GM19463 (cell line): Measurements from ENCODE around the gene GPM6B.

Source experiments
- ATAC-seq: cut with Tn5 transposase; IDR thresholded peaks from one replicate; pipeline ENCODE4 v1.9.1; 2021; ENCODE audit warnings: mild to moderate bottlenecking, moderate library complexity; ENCODE audit not compliant: unreplicated experiment

The GPM6B gene

DNA sequence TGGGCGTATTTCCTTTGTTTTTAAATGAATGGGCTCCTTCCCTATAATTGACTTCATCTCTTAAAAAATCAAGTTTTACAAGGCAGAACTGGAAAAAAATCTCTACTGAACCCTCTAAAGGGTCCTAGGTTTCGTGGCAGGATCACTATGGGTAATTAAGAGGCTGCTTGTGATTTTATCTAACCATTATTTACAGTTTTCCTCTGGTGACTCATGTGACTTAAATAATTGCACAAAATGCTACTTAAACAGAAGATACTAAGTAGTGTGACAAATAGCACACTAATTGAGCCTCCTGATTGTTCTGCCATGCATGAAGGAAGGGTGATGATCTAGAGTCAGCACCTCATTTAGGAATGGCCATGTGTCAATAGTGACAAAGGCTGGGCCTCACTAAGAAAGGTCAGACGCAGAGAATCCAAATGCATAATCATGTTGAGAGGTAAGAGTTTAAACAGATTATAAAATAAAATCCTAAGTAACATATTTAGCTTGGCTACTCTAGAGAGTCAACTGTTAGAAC is 46.8 kb downstream of the GPM6B start:
- ATAC-seq, result no peak

GRCh38 chrX:13768939-13769338 is 48.0 kb downstream of the GPM6B start:
- ATAC-seq, result no peak

- ATAC-seq, result no peak
Observed at GRCh38 chrX:13764765-13765164, 52.1 kb downstream of the GPM6B start.

DNA sequence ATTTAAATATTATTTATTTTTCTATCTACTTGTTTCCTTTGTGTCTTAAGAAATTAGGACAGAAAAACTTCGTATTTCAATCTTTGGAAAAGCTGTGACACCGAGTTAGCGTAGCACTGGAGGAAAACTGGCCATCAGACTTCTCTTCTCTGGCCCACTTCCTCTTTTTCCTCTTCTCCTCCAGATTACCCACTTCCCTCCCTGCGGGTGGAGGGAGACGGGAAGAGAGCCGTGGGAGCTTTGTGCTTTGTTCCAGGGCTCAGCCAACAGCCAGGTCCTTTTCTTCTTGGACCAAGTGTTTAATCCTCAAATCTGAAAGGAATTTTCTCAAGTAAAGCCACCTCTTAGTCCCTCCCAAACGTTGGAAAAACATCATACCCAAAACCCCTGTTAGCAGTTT is 52.6 kb downstream of the GPM6B start:
- no peak for ATAC-seq

GRCh38 chrX:13763489-13763888 is 53.4 kb downstream of the GPM6B start:
- no peak for ATAC-seq

GRCh38 chrX:13761606-13762414 is 55.1 kb downstream of the GPM6B start:
- peak; percentile 76 for ATAC-seq

- no peak for ATAC-seq
Observed at GRCh38 chrX:13760426-13760825, 56.5 kb downstream of the GPM6B start.

DNA sequence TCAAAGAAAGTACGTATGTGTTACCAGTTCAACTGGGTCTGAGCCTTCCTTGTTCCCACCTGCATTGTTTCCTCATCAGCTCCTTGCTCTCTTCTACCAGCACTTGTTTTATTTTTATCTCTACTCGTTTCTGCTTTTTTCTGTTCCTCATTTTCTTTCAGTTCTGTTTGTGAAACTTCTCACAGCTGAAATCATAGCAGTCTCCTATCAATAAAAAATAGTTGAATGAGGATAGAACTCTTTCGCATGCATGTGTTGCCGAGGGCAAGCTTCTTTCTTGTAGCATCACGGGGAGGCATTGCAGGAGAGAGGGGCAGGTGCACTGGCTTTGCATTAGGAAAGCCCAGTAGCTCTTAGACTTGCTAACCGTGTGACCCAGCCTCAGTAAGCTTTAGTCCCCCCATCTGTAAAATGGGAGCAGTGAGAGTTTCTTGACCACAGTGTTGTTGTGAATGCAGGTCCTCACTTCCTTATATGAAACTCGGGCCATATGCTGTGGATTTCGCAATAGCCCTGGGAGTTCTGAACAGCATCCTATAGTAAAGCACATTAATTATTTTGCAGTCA is 57.7 kb downstream of the GPM6B start:
- peak; percentile 55 for ATAC-seq

DNA sequence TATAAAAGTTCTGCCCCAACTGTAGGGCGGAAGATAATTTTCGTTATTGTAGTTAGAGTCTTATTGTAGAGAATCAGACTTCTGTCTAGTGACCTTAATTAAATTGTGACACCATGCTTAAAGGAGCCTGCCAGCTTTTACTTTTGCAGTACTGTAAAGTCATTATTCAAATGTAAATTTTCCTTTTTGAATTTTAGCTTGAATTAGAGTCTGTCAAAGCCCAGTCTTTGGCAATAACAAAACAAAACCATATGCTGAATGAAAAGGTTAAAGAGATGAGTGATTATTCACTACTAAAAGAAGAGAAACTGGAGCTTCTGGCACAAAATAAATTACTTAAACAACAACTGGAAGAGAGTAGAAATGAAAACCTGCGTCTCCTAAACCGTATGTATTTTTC is 60.5 kb downstream of the GPM6B start:
- ATAC-seq, result no peak

GRCh38 chrX:13755254-13755653 is 61.6 kb downstream of the GPM6B start:
- no peak for ATAC-seq

DNA sequence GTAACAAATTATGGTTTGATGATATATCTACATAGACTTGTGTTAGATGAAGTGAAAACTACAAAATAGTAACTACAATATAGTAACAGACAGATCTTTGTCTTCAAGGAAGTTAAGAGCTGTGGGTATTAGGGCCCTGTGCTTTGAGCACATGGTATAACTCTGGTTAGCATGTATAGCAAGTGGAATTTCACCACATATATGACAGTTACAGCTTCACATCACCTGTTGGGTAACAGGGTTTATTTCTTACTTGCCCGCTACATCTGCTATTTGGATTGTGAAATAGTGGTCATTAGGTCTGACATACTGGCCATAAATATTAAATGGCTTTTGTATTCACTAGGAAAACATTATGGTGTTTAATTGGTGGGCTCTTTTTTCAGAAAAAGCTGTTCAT is 62.1 kb downstream of the GPM6B start:
- no peak for ATAC-seq

DNA sequence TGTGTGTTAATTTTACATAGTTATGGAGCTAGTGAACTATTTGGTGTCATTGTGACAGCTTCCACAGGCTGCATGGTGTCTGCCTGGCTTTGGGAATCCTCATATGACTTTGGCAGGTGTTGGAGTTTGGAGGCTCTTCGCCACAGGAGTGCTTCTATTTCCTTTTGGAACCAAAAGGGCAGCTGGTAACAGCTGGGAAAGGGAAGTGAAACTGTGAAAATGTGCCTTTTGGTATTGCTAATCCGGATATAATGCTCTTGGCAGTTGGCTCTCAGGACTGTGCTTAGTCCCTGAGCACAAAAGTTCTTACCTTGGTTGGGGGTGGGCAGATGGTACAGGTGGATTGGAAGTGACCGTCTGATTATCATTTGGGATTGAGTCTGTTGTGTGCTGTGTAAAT is 64.2 kb downstream of the GPM6B start:
- ATAC-seq, result peak; percentile 68

DNA sequence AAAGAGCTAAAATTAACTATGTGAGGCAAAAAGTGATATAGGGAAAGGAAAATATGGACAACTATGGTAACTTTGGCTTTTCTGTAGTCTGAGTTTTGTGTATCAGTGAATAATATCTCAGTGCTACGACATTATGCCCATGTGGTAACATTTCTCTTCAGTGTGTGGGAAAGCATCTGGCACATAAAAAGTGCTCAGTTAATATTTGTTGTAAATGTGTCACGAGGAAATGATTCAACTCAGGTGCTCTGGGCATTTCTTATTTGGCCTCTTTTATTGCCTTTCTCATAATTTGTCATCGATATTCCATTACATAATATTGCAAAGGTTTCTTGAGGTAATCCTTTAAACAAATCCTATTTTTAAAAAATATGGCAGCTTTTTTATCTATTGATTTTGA is 64.8 kb downstream of the GPM6B start:
- ATAC-seq, result no peak

GRCh38 chrX:13750812-13751211 is 66.1 kb downstream of the GPM6B start:
- ATAC-seq, result peak; percentile 49

DNA sequence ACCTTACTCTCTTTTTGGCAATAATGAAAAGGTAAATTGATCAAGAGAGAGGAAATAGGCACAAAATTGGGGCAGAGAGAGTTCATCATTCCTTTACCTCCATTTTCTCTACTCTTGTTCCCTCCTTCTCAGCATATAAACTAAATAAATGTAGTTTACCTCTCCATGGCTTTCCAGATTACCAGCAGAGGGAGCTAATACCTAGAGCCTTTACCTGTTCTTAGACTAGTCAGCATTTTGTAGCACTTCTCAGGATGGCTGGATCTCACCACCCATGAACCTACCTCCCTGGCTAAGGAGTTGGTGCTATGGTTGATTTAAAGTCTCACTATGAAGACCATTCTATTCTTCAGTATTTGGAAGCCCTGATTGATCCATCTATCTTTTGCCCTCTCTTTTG is 66.7 kb downstream of the GPM6B start:
- ATAC-seq, result no peak

DNA sequence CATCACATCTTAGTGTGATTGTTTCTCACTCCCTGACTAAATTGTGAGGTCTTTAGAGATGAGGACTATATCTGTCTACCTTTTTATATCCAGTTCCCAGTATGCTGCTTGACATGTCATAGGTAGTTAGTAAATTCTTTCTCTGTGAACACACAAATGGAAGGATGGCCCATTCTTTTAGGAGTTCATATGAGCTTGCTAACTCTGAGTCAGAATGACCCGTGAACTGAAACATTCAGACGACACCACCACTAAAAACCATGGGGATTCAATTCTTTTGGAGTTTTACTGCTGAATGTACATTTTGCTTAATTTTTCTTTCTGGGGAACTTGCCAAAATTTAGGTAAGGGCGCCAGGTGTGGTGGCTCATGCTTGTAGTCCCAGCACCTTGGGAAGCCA is 68.4 kb downstream of the GPM6B start:
- no peak for ATAC-seq

GRCh38 chrX:13747836-13748235 is 69.1 kb downstream of the GPM6B start:
- no peak for ATAC-seq

GRCh38 chrX:13742397-13743176 is 74.3 kb downstream of the GPM6B start:
- ATAC-seq, result peak; percentile 94

DNA sequence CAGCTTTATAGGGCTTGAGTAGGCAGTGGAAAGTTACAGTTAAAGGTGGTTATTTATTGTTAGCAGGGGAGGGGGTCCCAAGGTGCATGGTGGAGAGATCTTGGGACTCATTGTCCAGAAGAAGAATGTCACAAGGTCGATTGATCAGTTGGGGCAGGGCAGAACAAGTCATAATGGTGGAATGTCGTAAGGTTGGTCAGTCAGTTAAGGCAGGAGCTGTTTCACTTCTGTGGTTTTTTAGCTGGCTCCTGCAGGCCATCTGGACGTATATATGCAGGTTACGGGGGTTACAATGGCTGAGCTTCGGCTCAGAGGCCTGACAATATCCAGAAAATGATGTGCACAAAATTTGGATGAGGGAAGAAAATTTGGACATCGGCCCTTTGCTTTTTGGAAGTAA is 75.2 kb downstream of the GPM6B start:
- no peak for ATAC-seq

DNA sequence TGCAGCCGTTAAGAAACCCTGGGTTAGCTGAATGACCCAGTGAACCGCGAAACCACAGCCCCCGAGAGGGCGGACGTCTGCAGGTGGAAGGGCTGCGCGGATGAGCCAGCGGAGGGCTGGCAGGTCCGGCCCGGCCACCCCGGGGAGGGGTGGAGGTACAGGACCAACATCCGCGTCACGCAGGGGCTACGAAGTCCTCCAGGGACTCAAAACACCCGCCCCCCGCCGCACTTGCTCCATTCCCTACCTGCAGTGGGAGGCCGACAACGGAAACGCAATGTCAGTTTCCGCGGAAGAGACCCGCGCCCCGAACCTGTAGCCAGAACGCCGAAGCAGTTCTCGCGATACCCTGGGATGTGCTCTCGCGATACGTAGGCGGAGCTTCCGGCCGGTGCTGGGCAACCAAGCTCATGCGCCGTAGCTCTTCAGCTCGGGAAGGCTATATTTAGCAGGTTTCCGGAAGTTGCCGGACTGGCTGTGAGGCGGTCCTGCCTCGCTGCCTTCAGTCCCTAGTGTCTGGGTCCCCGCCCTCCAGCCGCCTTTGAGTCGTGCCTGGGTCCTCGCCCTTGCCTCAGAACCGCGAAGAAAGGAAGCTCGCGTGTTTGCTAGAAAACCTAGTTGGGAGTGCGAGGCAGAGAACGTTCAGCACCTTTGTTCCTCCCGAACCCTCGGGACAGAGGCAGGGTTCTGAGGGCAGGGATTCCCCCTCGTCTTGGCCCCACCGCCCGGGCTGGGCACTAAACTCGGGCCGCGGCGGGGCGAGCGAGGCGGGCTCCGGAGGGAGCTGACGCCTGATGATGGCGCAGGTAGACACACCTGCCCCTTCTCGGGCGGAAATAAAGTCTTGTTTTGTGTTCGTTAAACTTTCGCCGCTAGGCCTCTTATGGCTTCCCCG is 82.4 kb downstream of the GPM6B start, which contains the start of the genes OFD1 and TRAPPC2:
TSS of gene OFD1 (plus strand) at position 471 of the 895 bp plus-strand sequence. CDS start at position 795, 324 bp downstream.
TSS of gene TRAPPC2 (minus strand) at position 343 of the 895 bp plus-strand sequence. CDS start 14,657 bp downstream, outside the sequence.
- ATAC-seq, result peak; percentile 91
